Stomach smooth muscle (tissue), 2 donors: ENCODE measurements around the gene FRAT2.

ENCODE experiments used
- H3K27ac ChIP-seq: one replicate; pipeline ENCODE4 v1.7.0; 2013; ENCODE audit warnings: mild to moderate bottlenecking, low read length, inconsistent platforms
- H3K27me3 ChIP-seq, 2 donors: one replicate each; pipeline ENCODE4 v1.7.0; 2013; ENCODE audit warnings: low read length in 2 of 2; ENCODE audit not compliant: insufficient read depth in 2 of 2, control insufficient read depth in 1 of 2
- H3K36me3 ChIP-seq, 2 donors: one replicate each; pipeline ENCODE4 v1.7.0; 2013; ENCODE audit warnings: low read length in 2 of 2; ENCODE audit not compliant: control insufficient read depth in 2 of 2, insufficient read depth in 2 of 2
- H3K4me1 ChIP-seq: one replicate; pipeline ENCODE4 v1.7.0; 2013; ENCODE audit warnings: low read length; ENCODE audit not compliant: control insufficient read depth, insufficient read depth
- H3K4me3 ChIP-seq, 2 donors: one replicate each; pipeline ENCODE4 v1.7.0; 2013; ENCODE audit warnings: low read length in 2 of 2
- H3K9ac ChIP-seq, 2 donors: one replicate each; pipeline ENCODE4 v1.7.0; 2013; ENCODE audit warnings: low read length in 2 of 2, mild to moderate bottlenecking in 1 of 2
- H3K9me3 ChIP-seq, 2 donors: one replicate each; pipeline ENCODE4 v1.7.0; 2013; ENCODE audit warnings: low read length in 2 of 2; ENCODE audit not compliant: control insufficient read depth in 2 of 2
- donor health status: healthy.
- donor health status: Pancreatic carcinoma.

Gene FRAT2, protein sequence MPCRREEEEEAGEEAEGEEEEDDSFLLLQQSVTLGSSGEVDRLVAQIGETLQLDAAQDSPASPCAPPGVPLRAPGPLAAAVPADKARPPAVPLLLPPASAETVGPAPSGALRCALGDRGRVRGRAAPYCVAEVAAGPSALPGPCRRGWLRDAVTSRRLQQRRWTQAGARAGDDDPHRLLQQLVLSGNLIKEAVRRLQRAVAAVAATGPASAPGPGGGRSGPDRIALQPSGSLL

DNA sequence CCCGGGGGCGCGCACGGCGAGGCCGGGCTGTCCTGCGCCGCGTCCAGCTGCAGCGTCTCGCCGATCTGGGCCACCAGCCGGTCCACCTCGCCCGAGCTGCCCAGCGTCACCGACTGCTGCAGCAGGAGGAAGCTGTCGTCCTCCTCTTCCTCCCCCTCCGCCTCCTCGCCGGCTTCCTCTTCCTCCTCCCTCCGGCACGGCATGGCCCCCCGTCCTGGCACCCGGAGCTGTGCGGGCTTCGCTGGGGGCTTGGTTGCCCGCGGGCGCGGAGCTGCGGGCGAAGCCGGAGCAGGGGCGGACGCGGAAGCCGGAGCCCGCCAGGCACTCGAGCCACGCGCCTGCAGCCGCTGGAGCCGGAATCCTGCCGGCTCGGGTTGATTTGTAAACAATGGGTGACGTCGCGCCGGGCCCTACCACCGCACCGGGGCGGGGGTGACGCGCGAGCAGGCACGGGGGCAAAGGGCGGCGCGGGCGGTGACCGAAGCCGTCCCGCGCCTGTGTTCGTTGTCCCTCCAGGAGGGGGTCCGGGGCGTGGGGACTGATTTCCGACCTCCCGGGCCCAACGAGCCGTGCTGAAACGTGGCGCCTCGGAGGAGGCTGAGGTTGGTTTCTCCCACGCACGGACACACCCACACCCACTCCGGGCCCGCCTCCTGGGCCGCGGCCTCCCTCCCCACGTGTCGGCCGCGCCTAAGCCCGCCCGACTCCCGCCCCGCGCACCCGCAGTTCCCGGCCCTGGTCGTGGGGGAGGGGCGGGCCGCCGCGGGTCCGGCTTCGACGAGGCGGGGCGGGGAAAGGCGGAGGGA, at the start of gene FRAT2:
Gene FRAT2, minus strand, starts transcription at position 360 of the 806 bp plus-strand sequence. Its CDS starts 157 bp downstream, at position 203.
- H3K27me3 ChIP-seq: no peaks in the 10 kb centered on the region
- peak within 1 kb of the TSS; percentile 83 to 84 for H3K4me3 ChIP-seq
- peak within 1 kb of the TSS; percentile 78 to 91 for H3K9ac ChIP-seq
- H3K36me3 ChIP-seq: no peaks in the 10 kb centered on the region
- no peaks in the 10 kb centered on the region for H3K9me3 ChIP-seq
- peak within 1 kb of the TSS; percentile 87 for H3K27ac ChIP-seq
- peaks cover 35% of the 10 kb centered on the region for H3K4me1 ChIP-seq

DNA sequence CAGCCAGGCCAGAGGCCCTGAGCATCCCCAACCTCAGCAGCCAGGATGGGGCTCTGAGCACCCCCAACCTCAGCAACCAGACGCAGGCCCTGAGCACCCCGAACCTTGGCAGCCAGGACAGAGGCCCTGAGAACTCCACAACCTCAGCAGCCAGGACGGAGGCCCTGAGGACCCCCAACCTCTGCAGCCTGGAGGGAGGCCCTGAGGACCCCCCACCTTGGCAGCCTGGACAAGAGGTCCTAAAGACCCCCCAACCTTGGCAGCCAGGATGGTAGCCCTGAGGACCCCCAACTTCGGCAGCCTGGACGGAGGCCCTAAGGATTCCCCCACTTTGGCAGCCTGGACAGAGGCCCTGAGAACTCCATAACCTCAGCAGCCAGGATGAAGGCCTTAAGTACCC, 49.6 kb upstream of the FRAT2 start:
- H3K9me3 ChIP-seq: no peaks in the 10 kb centered on the region
- H3K4me1 ChIP-seq: no peaks in the 10 kb centered on the region
- peaks cover 20 to 30% of the 10 kb centered on the region in 2 donors for H3K36me3 ChIP-seq
- no peak overlapping the region for H3K27ac ChIP-seq
- no peaks in the 10 kb centered on the region for H3K27me3 ChIP-seq
- H3K9ac ChIP-seq: no peak overlapping the region
- no peak overlapping the region for H3K4me3 ChIP-seq

DNA sequence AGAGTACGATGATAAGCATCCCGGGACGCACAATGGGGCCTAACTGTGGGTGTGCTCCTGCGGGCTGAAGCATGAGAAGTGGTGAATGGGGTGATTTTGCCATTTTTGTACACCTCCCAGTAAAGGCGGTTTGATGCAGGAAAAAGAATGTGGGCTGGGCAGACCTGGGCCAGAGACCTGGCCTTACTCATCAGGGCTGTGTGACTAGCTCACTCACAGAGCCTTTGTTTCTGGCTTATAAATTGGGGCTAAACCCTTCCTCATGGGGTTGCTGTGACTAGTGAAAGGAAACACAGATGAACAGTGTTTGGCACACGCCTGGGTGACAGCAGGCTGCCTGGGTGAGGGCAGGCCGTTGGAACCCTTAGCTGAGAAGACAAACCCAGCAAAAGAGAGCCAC, 48.6 kb upstream of the FRAT2 start:
- H3K36me3 ChIP-seq: peaks cover 17 to 28% of the 10 kb centered on the region in 2 donors

DNA sequence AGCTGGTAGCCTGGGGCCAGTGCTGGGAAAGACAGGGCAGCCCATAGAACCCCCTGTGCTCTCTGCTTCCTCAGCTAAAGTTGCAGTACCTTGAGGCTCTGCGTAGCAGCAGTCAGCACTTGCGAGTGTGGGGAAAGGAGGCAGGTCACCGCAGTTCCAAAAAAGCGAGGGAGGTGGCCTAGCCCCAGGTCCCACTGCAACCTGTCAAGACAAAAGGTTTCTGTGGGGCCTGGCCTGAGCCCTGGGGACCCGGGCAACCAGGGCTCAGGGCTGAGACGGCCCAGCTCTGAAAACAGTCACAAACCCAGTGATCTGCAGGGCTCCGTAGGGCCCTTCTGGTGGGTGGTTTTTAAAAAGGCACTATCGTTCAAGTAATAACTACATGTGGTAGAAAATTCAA, 47.1 kb upstream of the FRAT2 start:
- Histone ChIP-seq H3K9me3 (no peaks in the 10 kb centered on the region), H3K27me3 (no peaks in the 10 kb centered on the region), H3K36me3 (peaks cover 20 to 29% of the 10 kb centered on the region in 2 donors), H3K4me3 (no peak overlapping the region), H3K9ac (no peak overlapping the region), H3K4me1 (no peaks in the 10 kb centered on the region), H3K27ac (no peak overlapping the region)

More for the DNA sequence above, 48.6 kb upstream of the FRAT2 start:
- Histone ChIP-seq H3K27ac (no peak overlapping the region), H3K9me3 (no peaks in the 10 kb centered on the region), H3K4me3 (no peak overlapping the region), H3K27me3 (no peaks in the 10 kb centered on the region), H3K9ac (no peak overlapping the region), H3K4me1 (no peaks in the 10 kb centered on the region)

DNA sequence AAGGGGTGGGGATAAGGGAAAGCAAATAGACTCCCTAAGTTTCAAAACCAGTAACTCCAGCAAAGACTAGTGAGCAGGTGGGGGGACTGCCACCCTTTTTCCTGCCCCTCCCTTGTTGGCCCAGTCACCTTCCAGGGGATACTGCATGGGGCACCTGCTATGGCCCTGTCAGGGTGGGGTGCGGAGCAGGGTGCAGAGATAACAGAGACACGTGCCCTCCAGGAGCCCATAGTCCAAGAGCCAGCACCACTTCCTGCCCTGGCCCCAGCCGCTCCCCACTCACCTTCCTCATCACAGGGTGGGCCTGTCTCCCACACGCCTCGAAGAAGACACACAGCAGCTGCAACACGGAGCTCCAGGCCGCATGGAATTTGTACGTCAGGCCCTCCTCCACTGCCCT, 46.0 kb upstream of the FRAT2 start:
- no peaks in the 10 kb centered on the region for H3K9me3 ChIP-seq
- no peaks in the 10 kb centered on the region for H3K4me1 ChIP-seq
- no peak overlapping the region for H3K9ac ChIP-seq
- H3K27me3 ChIP-seq: no peaks in the 10 kb centered on the region
- H3K36me3 ChIP-seq: peaks cover 12 to 28% of the 10 kb centered on the region in 2 donors
- H3K27ac ChIP-seq: no peak overlapping the region
- H3K4me3 ChIP-seq: no peak overlapping the region

DNA sequence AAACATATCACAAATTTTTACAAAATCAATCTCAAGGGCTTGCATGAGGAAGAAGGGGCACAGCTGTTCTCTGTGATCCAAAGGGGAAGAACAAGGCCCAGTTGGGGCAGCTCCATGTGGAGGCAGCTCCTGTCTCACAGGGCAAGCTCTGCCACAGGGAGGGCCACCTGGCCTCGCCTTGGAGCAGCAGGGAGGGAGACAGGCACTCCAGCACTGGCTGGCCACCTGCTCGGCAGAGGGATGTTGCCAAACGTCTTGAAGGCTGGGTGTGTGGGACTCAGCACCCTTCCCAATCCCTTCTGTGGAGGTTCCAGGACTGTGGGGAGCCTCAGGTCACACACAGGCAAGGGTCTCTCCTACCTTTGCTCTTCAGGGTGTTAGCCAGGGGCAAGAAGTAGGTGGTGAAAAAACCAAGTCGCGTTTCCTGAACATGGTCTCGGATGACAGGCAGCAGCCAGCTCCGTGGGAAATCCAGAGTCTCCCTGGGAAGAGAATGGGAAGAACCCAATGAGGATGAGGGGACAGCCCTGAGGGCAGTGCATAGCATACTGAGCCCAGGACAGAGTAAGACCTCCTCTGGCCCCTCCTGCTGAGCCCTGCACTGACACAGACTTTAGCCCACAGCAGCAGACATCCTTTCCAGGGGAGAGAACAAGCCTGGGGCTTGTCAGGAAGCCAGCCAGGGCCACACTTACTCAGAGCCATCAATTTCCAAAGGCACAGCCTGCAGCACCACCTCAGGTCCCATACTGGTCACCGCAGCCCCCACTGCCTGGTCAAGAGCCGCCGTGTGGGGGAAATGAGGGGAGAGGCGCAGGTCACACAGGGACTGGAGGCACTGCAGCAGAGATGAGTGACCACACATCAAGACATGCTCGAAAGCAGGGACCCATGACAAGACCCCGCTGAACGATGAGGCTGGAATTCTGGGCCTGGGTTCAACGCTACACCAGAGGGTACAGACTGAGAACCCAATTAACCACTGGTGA, 44.7 kb upstream of the FRAT2 start:
- Histone ChIP-seq H3K9ac (no peak overlapping the region), H3K27ac (no peak overlapping the region), H3K9me3 (no peaks in the 10 kb centered on the region), H3K36me3 (peaks cover 12 to 26% of the 10 kb centered on the region in 2 donors), H3K4me3 (no peak overlapping the region), H3K4me1 (no peaks in the 10 kb centered on the region), H3K27me3 (no peaks in the 10 kb centered on the region)

DNA sequence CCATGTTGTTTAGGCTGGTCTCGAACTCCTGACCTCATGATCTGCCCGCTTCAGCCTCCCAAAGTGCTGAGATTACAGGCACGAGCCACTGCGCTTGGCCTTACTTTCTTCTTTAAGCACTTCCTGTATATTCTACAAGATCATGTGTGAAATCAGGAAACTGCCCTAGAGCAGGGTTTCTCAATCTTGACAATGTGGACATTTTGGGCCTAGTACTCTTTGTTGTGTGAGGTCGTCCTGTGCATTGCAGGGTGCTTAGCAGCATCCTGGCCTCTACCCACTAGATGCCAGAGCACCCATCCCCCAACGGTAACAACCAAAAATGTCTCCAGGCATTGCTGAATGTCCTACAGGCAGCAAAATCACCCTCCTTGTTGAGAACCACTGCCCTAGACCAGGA, 41.9 kb upstream of the FRAT2 start:
- H3K4me1 ChIP-seq: no peaks in the 10 kb centered on the region

DNA sequence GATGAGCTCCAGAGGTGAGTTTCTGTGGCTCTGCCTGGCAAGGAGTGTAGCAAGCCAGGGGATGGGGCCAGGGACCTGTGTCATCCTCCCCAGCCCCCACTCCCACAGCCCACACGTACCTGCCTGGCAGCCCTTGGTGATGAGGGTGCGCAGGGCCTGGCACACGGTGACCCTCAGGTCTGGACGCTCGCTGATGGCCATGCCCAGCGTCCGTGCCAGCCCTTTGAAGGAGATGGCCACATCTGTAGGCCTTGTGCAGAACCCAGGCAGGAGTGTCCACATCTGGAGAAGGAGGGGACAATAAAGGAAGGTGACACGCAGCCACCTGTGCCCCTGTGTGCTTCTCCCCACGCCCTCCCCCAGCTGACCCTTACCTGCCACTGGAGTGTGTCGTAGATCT, 38.9 kb upstream of the FRAT2 start:
- Histone ChIP-seq H3K4me1 (no peaks in the 10 kb centered on the region), H3K27me3 (no peaks in the 10 kb centered on the region), H3K9ac (no peak overlapping the region), H3K27ac (no peak overlapping the region), H3K4me3 (no peak overlapping the region), H3K9me3 (no peaks in the 10 kb centered on the region), H3K36me3 (peaks cover 28 to 50% of the 10 kb centered on the region in 2 donors)

More for the DNA sequence above, 41.9 kb upstream of the FRAT2 start:
- Histone ChIP-seq H3K36me3 (peaks cover 20 to 41% of the 10 kb centered on the region in 2 donors), H3K27ac (no peak overlapping the region), H3K4me3 (no peak overlapping the region), H3K27me3 (no peaks in the 10 kb centered on the region), H3K9ac (no peak overlapping the region), H3K9me3 (no peaks in the 10 kb centered on the region)

DNA sequence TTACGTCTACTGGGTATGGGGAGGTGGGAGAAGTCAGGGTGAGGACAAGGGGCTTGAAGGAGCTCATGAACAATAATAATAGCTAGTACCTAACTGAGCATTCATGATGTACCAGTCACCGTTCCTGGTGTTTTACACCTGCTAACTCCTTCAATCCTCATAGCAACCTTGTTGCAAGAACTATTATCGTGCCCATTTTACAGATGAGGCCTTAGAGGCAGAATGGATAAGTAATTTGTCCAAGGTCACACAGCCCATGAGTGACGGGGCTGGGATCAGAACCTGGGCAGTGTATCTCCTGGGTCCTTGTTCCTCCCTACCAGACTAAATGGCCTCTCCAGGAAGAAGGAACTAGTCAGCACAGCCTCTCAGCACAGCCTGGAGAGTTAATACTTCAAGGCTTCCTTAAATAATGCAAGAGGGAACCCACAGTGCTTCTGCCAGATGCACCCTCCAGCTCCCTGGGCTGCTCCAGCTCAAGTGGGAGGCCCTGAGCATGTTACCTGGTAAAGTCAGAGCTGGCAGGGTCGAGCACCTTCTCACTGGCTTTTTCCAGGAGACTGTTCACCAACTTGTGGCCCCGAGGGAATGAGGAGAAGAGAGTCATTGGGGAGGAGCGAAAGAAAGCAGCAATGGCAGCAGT, 37.8 kb upstream of the FRAT2 start:
- H3K4me1 ChIP-seq: no peaks in the 10 kb centered on the region
- H3K27ac ChIP-seq: no peak overlapping the region
- H3K27me3 ChIP-seq: no peaks in the 10 kb centered on the region
- H3K4me3 ChIP-seq: no peak overlapping the region
- peaks cover 21 to 45% of the 10 kb centered on the region in 2 donors for H3K36me3 ChIP-seq
- no peaks in the 10 kb centered on the region for H3K9me3 ChIP-seq
- H3K9ac ChIP-seq: no peak overlapping the region

DNA sequence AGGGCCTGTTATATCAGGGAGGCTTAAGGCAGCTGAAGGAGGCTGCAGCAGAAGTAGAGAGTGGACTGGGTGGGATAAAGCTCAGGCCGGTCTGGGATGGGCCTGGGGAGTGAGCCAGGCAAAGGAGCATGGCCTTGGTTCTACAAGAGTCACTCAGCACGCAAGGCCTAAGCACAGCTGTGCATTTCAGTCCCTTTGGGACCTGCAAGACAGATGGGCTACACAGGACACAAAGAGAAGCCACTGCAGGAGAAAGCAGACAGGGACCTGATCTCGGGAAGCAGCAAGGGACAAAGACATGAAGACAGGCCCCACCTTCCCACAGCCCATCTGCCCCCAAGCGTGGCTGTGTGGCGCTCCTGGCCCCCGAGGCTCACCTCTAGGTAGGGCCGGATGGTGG, 37.2 kb upstream of the FRAT2 start:
- H3K9me3 ChIP-seq: no peaks in the 10 kb centered on the region
- H3K9ac ChIP-seq: no peak overlapping the region
- H3K4me3 ChIP-seq: no peak overlapping the region
- no peaks in the 10 kb centered on the region for H3K4me1 ChIP-seq
- H3K36me3 ChIP-seq: peaks cover 21 to 47% of the 10 kb centered on the region in 2 donors
- H3K27ac ChIP-seq: no peak overlapping the region
- no peaks in the 10 kb centered on the region for H3K27me3 ChIP-seq
